Adrenal gland (tissue), 5 donors: Measurements from ENCODE around the gene RASD2.

ENCODE experiments used
- POLR2A ChIP-seq, 2 donors: fragments of 450-650 bp; IDR thresholded peaks; one replicate each; pipeline ENCODE4 v1.6.1; 2017; ENCODE audit warnings: antibody characterized with exemption in 2 of 2, mild to moderate bottlenecking in 2 of 2, moderate library complexity in 1 of 2
- TF ChIP-seq, protein P1 (sequence below), 6 experiments: fragments of 450-650 bp in 4 of 6; fragments of 200-600 bp in 2 of 6; sonication (generic) in 1 of 6; IDR thresholded peaks; 1 replicate in 5 of 6; 2 replicates in 1 of 6; pipeline versions ENCODE4 v1.5.1 to v1.8.0; 2016 to 2021; ENCODE audit warnings: antibody characterized with exemption in 6 of 6, mild to moderate bottlenecking in 2 of 6, moderate library complexity in 1 of 6
- donor health status: DM: no; HTN: no; CAD: no.

DNA sequence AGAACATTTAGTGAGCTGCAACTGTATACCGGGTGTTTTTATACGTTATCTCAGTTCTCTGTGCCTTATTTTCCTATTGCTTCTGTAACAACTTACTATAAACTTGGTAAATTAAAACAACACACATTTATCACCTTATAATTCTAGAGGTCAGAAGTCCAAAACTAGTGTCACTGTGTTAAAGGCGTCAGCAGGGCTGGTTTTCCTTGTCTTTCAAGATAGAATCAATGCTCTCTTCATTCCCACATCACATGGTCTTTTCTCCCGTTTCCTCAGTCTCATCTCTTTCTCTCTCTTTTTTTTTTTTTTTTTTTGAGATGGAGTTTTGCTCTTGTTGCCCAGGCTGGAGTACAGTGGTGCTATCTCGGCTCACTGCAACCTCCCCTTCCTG, 40.4 kb downstream of the RASD2 start:
- TF ChIP-seq POLR2A (IDR thresholded peaks at IDR 0.05), result no peak
- TF ChIP-seq, protein P1, sequence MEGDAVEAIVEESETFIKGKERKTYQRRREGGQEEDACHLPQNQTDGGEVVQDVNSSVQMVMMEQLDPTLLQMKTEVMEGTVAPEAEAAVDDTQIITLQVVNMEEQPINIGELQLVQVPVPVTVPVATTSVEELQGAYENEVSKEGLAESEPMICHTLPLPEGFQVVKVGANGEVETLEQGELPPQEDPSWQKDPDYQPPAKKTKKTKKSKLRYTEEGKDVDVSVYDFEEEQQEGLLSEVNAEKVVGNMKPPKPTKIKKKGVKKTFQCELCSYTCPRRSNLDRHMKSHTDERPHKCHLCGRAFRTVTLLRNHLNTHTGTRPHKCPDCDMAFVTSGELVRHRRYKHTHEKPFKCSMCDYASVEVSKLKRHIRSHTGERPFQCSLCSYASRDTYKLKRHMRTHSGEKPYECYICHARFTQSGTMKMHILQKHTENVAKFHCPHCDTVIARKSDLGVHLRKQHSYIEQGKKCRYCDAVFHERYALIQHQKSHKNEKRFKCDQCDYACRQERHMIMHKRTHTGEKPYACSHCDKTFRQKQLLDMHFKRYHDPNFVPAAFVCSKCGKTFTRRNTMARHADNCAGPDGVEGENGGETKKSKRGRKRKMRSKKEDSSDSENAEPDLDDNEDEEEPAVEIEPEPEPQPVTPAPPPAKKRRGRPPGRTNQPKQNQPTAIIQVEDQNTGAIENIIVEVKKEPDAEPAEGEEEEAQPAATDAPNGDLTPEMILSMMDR (IDR thresholded peaks at IDR 0.05), result no peak
